HT1080 (cell line): ENCODE measurements around the gene EGLN2. TPM values are rescaled to one million over a fixed set of nuclear protein-coding genes. Genes with fewer than 3 reads are reported as not detected.
"Not testable (repeated sequence)": the region's sequence is repeated elsewhere in the genome, so short reads cannot be mapped to it uniquely, and the experiment has no call there.

Experiments
- DNase-seq: peaks from one replicate; pipeline ENCODE4 v3.0.0-alpha.2; 2015; ENCODE audit warnings: low read depth
- total RNA-seq: library from RNA; depleted of rRNA; stranded (reverse); fragments of >200 nt; shearing (Covaris generic); gene quantifications from 2 replicates; pipeline ENCODE4 v1.2.3, GENCODE V29; 2014

The EGLN2 gene
- total RNA-seq, 1 experiment from 2014 or later, result 117 TPM

GRCh38 chr19:40776364-40776763 lies 22.6 kb upstream of the EGLN2 start:
- no peak for DNase-seq

DNA sequence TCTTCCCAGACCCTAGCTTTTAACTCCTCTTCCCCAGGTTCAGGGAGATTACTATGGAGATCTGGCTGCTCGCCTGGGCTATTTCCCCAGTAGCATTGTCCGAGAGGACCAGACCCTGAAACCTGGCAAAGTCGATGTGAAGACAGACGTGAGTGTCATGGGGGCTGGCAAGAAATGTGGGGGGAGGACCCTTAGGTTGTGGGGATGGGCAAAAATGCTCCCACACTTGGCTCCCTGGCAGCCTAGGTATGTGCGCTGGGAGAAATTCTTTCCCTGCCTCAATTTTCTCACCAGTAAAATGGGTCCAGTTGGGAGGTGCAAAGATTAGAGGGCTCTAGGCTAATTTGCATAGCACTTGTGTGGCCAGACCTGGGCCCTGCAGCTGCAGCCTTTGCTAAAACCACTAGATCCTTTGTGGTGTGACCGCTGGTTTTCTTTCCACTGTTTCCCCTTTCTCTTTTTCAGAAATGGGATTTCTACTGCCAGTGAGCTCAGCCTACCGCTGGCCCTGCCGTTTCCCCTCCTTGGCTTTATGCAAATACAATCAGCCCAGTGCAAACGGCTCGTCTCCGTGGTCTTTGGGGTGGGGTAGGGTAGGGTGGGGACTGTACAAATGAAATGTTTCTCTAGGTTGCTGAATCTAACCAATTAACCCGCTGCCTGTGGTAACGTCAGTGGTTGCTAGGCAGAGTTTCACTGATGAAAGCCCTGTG lies 21.9 kb upstream of the EGLN2 start:
- DNase-seq, result peak; percentile 90

DNA sequence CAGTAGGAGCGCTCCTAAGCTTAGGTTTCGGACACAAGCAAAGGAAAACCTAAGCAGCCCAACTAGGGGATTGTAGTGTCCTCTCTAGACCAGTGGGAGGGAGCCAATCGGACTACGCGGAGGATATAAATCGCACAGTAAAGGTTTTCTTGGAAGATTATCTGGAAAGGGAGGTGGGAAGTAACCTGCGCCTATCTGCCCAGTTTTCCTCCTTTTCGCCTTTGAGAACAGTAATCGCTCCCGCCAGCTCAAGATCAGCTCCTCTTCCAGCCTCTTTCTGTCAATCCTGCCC lies 21.4 kb upstream of the EGLN2 start:
- DNase-seq, result no peak

DNA sequence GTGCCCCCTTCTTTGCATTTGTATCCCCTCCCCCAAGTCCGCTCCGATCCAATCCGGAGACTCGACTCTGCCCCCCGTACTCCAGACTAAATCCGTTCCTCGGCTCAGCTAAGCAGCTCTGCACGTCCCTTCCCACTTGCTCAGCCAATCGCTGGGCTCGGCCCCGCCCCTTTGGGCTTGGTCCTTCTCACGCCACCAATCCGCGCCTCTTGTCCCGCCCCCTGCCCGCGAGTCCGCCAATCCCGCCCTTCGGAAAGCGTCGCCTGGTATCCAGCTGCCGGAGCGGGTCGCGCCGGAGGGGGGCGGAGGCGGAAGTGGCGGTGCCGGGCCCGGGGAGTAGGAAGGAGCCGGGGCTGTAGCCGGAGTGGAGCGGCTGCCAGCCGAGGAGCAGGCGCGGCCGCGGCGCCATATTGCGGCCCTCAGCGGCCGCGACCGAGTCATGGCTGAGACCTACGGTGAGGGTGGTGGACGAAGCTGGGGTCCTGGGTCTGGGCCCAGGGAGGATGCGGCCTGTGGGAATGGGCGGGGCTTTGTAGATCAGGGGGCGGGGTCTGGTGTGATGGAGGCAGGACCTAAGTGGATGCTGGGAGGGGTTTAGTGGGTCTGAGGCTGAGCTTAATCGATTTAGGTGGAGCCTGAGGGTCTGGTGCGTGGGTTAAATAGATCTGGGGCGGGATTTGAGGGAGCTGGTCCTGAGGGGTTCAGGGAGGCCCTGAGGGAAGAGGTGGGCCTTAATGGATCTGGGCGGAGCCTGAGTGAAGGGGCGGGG lies 20.9 kb upstream of the EGLN2 start, which contains the start of gene RAB4B:
Gene RAB4B, plus strand, starts transcription at position 311 of the 769 bp plus-strand sequence. Its CDS starts 129 bp downstream, at position 440.
- DNase-seq, result peak; percentile 100

DNA sequence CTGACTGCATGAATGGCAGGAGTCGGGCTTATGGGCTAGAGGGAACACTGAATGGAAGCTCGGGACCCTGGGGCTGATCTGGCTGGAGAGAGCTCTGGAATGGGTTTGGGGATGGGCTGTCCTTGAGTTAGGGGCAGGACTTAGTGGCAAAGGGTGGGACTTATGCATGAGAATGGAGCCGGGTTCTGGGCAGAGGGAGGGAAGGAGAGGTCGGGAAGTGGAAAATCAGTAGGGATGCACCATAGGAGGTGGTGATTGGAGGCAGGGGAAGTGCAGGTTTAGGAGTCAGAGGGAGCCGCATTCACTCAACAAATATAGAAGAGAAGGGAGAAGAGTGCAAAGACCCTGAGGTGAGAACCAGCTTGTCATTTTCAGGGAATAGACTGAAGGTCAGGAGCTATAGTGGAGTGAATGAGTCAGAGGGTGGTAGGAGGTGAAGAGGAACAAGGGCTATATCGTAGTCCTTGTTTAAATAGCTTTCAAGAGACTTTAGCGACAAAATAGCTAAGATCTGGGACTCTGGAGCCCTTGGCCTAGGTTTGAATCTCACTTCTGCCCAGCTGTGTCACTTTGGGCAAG lies 20.2 kb upstream of the EGLN2 start:
- no peak for DNase-seq

DNA sequence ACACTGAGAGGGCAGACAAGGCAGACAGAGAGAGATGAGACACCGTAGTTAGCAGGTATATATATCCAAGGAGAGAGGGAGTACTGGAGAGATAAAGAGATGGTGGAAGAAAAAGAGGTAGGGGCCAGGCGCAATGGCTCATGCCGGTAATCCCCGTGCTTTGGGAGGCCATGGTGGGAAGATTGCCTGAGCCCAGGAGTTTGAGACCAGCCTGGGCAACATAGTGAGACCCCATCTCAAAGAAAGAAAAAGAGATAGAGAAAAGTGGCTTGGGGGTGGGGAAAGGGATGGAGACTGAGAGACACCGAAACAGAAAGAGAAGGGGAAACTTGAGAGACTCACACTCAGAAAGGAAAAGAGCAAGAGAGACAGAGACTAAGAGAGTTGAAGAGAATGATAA lies 18.4 kb upstream of the EGLN2 start:
- no peak for DNase-seq

- DNase-seq, result no peak
These were observed 17.9 kb upstream of the EGLN2 start for GRCh38 chr19:40781140-40781539.

GRCh38 chr19:40783711-40784110 lies 15.3 kb upstream of the EGLN2 start:
- DNase-seq, result no peak

DNA sequence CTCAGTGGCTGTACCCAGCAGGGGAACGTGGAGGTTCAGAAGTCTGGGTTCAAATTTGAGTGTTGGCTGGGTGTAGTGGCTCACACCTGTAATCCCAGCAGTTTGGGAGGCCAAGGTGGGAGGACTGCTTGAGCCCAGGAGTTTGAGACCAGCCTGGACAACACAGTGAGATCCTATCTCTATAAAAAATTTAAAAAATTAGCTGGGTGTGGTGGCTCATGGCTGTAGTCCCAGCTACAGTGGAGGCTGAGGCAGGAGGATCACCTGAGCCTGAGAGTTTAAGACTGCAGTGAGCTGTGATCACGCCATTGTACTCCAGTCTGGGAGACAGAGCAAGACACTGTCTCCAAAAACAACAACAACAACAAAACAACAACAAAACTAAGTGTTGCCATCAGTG lies 14.8 kb upstream of the EGLN2 start:
- DNase-seq, result not testable (repeated sequence)

- DNase-seq, result no peak
These were observed 13.5 kb upstream of the EGLN2 start for GRCh38 chr19:40785526-40785925.

DNA sequence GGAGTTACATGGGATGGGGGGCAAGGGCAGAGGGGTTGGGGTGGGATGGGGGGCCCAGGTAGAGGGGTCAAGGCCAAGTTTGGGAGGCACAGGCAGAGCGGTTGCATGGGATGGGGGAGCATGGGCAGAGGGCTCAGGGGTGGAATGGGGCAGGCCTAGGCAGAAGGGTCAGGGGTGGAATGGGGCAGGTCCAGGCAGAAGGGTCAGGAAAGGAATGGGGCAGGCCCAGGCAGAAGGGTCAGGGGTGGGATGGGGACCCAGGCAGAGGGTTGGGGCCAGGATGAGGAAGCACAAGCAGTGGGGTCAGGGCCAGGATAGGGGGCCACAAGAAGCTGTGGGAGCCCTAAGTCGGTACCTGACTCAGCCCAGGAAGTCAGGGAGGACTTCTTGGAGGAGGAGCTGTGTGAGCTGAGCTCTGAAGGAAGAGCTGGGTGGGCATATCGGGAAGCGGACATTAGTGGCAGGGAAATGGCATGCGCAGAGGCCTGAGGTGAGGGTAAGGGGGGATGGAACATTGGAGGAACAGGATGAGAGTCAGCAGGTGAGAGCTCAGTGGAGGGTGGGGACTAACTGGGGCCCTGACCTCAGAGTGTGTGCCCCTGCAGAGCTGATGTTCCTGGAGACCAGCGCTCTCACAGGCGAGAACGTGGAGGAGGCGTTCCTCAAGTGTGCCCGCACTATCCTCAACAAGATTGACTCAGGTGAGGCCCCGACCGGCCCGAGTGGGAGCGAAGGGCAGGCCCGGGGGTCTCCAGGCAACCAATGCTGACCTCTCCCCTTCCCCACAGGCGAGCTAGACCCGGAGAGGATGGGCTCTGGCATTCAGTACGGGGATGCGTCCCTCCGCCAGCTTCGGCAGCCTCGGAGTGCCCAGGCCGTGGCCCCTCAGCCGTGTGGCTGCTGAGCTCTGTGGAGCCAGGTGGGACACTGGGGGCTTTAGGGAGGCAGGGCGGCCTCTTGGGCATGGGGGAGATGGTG lies 12.6 kb upstream of the EGLN2 start:
- no peak for DNase-seq

- DNase-seq, result no peak
These were observed 7.6 kb upstream of the EGLN2 start for GRCh38 chr19:40791349-40791748.

GRCh38 chr19:40791996-40792395 lies 7.0 kb upstream of the EGLN2 start:
- DNase-seq, result no peak

- no peak for DNase-seq
These were observed 1.6 kb upstream of the EGLN2 start for GRCh38 chr19:40797166-40797962.

DNA sequence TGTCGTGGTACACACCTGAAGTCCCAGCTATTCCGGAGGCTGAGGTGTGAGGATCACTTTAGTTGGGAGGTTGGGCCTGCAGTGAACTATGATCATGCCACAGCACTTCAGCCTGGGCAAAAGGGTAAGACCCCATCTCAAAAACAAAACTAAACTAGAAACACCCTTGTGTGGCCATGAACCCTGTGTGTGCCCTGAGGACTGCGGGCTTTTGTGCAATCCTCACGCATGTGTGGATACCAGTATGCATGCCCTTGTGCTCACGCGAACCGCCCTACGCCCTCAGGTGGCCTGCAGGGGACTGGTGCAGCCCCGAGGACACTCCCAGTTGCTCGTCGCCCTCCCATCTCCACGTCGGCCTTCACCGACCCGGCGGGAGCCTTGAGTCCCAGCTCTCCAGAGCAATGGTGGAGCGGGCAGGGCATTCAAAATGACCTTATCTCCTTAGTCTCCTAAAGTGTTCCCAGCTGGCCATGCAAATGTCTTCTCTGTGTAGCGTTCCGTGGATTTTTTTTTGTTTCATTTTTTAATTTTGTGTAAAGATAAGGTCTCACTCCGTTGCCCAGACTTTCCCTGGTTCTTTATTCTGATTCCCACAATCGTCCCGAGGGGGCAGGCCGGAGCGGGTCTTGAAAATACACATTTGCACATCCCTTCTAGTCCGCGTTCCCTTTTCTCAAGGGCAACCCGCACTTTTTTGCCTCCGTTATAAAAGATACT lies 868 bp upstream of the EGLN2 start:
- peak; percentile 65 for DNase-seq

- no peak for DNase-seq
These were observed 757 bp downstream of the EGLN2 start for GRCh38 chr19:40799558-40800338.

DNA sequence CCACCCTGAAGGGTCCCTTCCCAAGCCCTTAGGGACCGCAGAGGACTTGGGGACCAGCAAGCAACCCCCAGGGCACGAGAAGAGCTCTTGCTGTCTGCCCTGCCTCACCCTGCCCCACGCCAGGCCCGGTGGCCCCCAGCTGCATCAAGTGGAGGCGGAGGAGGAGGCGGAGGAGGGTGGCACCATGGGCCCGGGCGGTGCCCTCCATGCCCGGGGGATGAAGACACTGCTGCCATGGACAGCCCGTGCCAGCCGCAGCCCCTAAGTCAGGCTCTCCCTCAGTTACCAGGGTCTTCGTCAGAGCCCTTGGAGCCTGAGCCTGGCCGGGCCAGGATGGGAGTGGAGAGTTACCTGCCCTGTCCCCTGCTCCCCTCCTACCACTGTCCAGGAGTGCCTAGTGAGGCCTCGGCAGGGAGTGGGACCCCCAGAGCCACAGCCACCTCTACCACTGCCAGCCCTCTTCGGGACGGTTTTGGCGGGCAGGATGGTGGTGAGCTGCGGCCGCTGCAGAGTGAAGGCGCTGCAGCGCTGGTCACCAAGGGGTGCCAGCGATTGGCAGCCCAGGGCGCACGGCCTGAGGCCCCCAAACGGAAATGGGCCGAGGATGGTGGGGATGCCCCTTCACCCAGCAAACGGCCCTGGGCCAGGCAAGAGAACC lies 1.5 kb downstream of the EGLN2 start:
- no peak for DNase-seq

- no peak for DNase-seq
These were observed 2.0 kb downstream of the EGLN2 start for GRCh38 chr19:40800997-40801377.
